Activated T-cell treated with anti-CD3 and anti-CD28 coated beads, Interleukin-2, amount 50 U/mL, for 24 hours (primary cell): ENCODE measurements around the gene MYOZ3.

ENCODE experiments used
- DNase-seq: peaks from one replicate; pipeline ENCODE4 v3.0.0-alpha.2; 2020
- H3K27ac Mint-ChIP-seq: 2 replicates; pipeline ENCODE4 v1.8.0; 2020; ENCODE audit warnings: mild to moderate bottlenecking, mixed read lengths
- H3K27me3 Mint-ChIP-seq: 2 replicates; pipeline ENCODE4 v1.8.0; 2020; ENCODE audit warnings: mixed read lengths
- H3K36me3 Mint-ChIP-seq: 2 replicates; pipeline ENCODE4 v1.8.0; 2020; ENCODE audit warnings: low read depth, mixed read lengths
- H3K4me1 Mint-ChIP-seq: 2 replicates; pipeline ENCODE4 v1.8.0; 2020; ENCODE audit warnings: low read depth, mixed read lengths
- H3K4me3 Mint-ChIP-seq: 2 replicates; pipeline ENCODE4 v1.8.0; 2020; ENCODE audit warnings: mild to moderate bottlenecking, moderate library complexity, mixed read lengths
- H3K9me3 Mint-ChIP-seq: 2 replicates; pipeline ENCODE4 v1.8.0; 2020; ENCODE audit warnings: mixed read lengths

MYOZ3 gene, protein sequence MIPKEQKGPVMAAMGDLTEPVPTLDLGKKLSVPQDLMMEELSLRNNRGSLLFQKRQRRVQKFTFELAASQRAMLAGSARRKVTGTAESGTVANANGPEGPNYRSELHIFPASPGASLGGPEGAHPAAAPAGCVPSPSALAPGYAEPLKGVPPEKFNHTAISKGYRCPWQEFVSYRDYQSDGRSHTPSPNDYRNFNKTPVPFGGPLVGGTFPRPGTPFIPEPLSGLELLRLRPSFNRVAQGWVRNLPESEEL

DNA sequence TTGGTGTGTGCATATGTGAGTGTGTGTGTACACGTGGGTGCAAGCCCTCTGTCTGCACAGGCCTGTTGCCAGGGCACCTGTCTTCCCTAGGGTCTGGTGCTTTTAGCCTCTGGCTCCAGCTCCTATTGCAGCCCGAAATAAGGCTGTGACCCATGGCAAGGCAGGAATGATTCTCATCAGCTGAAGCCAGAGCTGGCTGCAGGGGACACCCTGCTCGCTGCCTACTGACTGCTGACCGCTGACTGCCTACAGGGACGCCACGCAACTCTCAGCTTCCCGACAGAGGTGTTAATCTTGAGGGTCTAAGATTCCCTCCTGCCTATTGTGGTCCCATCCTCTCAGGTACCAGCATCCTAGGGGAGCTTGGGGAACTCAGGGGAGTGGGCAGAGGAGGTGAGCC, at the start of gene MYOZ3:
MYOZ3 (plus strand) TSS at position 166 of the 400 bp plus-strand sequence. CDS start 1,691 bp downstream, outside the sequence.
- peaks cover 3% of the 10 kb centered on the region for H3K4me1 Mint-ChIP-seq
- H3K36me3 Mint-ChIP-seq, result no peaks in the 10 kb centered on the region
- peaks cover 7% of the 10 kb centered on the region for H3K27me3 Mint-ChIP-seq
- DNase-seq, result no peak
- H3K4me3 Mint-ChIP-seq, result no peak within 1 kb of the TSS
- H3K9me3 Mint-ChIP-seq, result no peaks in the 10 kb centered on the region
- H3K27ac Mint-ChIP-seq, result no peak within 1 kb of the TSS

GRCh38 chr5:150612405-150612804, 48.6 kb upstream of the MYOZ3 start:
- Mint-ChIP-seq H3K9me3 (no peaks in the 10 kb centered on the region), H3K36me3 (no peaks in the 10 kb centered on the region), H3K4me3 (no peak overlapping the region), H3K27me3 (peaks cover 7% of the 10 kb centered on the region), H3K4me1 (peaks cover 6% of the 10 kb centered on the region), H3K27ac (no peak overlapping the region)
- DNase-seq, result no peak

- Mint-ChIP-seq H3K4me3 (no peak overlapping the region), H3K9me3 (no peaks in the 10 kb centered on the region), H3K36me3 (no peaks in the 10 kb centered on the region), H3K27me3 (peaks cover 7% of the 10 kb centered on the region), H3K4me1 (peaks cover 6% of the 10 kb centered on the region), H3K27ac (no peak overlapping the region)
- DNase-seq, result no peak
These were observed 48.0 kb upstream of the MYOZ3 start for GRCh38 chr5:150612905-150613670.

DNA sequence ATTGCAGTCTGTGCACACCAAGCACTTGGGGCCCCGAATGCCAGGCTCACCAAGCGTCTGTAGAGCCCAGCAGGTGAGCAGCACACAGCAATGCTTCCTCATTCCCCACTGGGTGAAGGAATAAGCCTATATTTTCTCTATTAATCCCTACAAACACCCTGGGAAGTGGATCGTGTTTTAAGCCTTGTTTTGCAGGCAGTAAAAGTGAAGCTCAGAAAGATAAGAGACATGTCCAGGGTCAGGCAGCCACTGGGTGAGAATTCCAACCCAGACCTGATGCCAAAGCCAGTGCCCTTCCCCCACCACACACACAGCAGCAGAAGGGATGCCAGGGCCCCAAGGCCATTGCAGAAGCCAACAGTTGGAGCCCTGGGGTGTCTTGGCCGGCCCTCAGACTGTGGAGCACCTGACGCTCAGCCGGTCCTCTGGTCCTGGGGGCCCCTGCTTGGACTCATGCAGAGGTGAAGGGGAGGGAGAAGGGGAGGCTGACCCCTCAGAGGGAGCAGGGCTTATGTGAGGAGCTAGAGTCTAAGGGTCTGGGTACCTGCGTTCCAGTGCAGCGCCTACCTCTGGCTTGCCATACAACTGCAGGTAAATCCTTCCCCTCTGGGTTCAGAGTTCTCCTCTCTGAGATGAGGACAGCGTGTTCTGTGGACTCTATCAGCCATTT, 46.9 kb upstream of the MYOZ3 start:
- Mint-ChIP-seq H3K9me3 (no peaks in the 10 kb centered on the region), H3K36me3 (no peaks in the 10 kb centered on the region), H3K27me3 (peaks cover 7% of the 10 kb centered on the region), H3K4me3 (no peak overlapping the region), H3K4me1 (peaks cover 6% of the 10 kb centered on the region), H3K27ac (no peak overlapping the region)
- DNase-seq, result no peak

DNA sequence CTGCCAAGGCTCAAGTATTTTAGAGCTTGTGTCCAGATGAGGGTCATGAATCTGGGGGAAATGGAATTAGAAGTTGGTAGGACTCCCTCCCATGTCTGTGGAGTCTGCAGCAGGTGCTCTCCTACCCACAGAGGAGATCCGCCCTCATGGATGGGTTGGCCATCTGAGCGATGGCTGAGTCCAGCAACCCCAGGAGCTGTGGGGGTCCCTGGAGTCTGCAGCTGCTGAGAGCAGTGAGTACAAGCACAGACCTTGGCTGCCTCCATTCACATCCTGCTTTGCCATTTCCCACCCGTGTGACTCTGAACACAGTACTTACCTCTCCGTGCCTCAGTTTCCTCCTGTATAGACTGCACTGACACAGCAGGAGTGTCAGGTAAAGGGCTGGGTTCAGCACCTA, 46.4 kb upstream of the MYOZ3 start:
- Mint-ChIP-seq H3K4me3 (no peak overlapping the region), H3K36me3 (no peaks in the 10 kb centered on the region), H3K27me3 (peaks cover 7% of the 10 kb centered on the region), H3K27ac (no peak overlapping the region), H3K9me3 (no peaks in the 10 kb centered on the region), H3K4me1 (peaks cover 6% of the 10 kb centered on the region)
- DNase-seq, result no peak

DNA sequence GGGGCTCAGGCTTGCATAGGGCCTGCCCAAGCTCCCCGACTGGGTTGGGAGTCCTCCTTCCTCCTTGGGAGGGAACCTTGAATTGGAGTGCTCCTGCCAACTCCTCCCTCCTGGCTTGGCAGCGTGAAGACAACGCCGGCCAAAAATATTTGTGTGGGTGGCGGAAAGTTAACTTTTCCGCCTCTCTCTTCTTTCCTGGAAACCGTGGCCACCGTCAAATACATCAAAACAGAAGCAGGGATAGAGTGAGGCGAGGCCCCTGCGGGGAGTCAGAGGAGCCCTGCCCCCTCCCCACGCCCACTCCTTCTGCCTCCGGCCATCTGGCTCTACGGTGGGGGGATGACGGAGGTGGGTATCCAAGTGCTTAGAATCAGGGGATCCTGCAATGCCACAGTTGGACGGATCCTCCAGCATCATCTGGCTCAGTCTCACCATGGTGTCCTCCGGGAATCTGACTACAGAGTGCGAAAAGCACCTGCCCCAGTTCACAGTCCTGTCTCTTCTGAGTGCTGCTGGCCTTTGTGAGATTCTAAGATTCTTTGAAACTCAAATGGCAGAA, 45.8 kb upstream of the MYOZ3 start:
- H3K9me3 Mint-ChIP-seq, result no peaks in the 10 kb centered on the region
- no peaks in the 10 kb centered on the region for H3K36me3 Mint-ChIP-seq
- H3K4me3 Mint-ChIP-seq, result no peak overlapping the region
- no peak for DNase-seq
- peaks cover 7% of the 10 kb centered on the region for H3K27me3 Mint-ChIP-seq
- H3K4me1 Mint-ChIP-seq, result peaks cover 6% of the 10 kb centered on the region
- no peak overlapping the region for H3K27ac Mint-ChIP-seq

GRCh38 chr5:150616024-150616470, 45.0 kb upstream of the MYOZ3 start:
- no peak overlapping the region for H3K27ac Mint-ChIP-seq
- no peak overlapping the region for H3K4me3 Mint-ChIP-seq
- DNase-seq, result no peak
- no peaks in the 10 kb centered on the region for H3K36me3 Mint-ChIP-seq
- peaks cover 6% of the 10 kb centered on the region for H3K4me1 Mint-ChIP-seq
- peaks cover 7% of the 10 kb centered on the region for H3K27me3 Mint-ChIP-seq
- H3K9me3 Mint-ChIP-seq, result no peaks in the 10 kb centered on the region

- H3K27me3 Mint-ChIP-seq, result peaks cover 7% of the 10 kb centered on the region
- no peak for DNase-seq
- H3K27ac Mint-ChIP-seq, result no peak overlapping the region
- H3K4me3 Mint-ChIP-seq, result no peak overlapping the region
- no peaks in the 10 kb centered on the region for H3K36me3 Mint-ChIP-seq
- H3K9me3 Mint-ChIP-seq, result no peaks in the 10 kb centered on the region
- peaks cover 6% of the 10 kb centered on the region for H3K4me1 Mint-ChIP-seq
These were observed 44.5 kb upstream of the MYOZ3 start for GRCh38 chr5:150616506-150616905.

DNA sequence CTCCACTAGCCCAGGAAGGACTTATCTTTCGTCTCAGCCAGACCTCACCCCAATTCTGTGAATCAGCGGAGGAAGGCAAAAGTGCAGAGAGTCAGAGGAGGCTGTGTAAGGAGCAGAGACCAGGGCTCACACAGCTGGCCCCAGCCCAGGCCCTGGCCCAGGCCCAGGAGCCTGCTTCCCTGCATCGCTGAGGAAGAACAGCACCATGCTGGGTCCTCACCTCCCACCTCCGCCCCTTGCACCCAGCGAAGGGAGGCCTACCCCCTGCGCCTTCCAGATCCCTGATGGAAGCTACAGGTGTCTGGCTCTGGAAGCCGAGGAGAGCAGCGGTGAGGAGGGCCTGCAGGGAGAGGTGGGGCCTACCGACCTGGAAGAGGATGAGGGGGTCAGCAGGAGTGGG, 42.9 kb upstream of the MYOZ3 start:
- H3K27ac Mint-ChIP-seq, result no peak overlapping the region
- H3K4me1 Mint-ChIP-seq, result peaks cover 15% of the 10 kb centered on the region
- no peaks in the 10 kb centered on the region for H3K36me3 Mint-ChIP-seq
- DNase-seq, result no peak
- no peaks in the 10 kb centered on the region for H3K9me3 Mint-ChIP-seq
- no peak overlapping the region for H3K4me3 Mint-ChIP-seq
- H3K27me3 Mint-ChIP-seq, result peaks cover 7% of the 10 kb centered on the region

GRCh38 chr5:150618588-150619281, 42.3 kb upstream of the MYOZ3 start:
- no peaks in the 10 kb centered on the region for H3K9me3 Mint-ChIP-seq
- H3K27me3 Mint-ChIP-seq, result peaks cover 7% of the 10 kb centered on the region
- H3K27ac Mint-ChIP-seq, result no peak overlapping the region
- H3K36me3 Mint-ChIP-seq, result no peaks in the 10 kb centered on the region
- no peak for DNase-seq
- H3K4me1 Mint-ChIP-seq, result peaks cover 20% of the 10 kb centered on the region
- no peak overlapping the region for H3K4me3 Mint-ChIP-seq

GRCh38 chr5:150619359-150620230, 41.5 kb upstream of the MYOZ3 start:
- no peaks in the 10 kb centered on the region for H3K36me3 Mint-ChIP-seq
- DNase-seq, result no peak
- no peak overlapping the region for H3K4me3 Mint-ChIP-seq
- H3K27me3 Mint-ChIP-seq, result peaks cover 14% of the 10 kb centered on the region
- H3K4me1 Mint-ChIP-seq, result peaks cover 27% of the 10 kb centered on the region
- no peak overlapping the region for H3K27ac Mint-ChIP-seq
- H3K9me3 Mint-ChIP-seq, result no peaks in the 10 kb centered on the region

DNA sequence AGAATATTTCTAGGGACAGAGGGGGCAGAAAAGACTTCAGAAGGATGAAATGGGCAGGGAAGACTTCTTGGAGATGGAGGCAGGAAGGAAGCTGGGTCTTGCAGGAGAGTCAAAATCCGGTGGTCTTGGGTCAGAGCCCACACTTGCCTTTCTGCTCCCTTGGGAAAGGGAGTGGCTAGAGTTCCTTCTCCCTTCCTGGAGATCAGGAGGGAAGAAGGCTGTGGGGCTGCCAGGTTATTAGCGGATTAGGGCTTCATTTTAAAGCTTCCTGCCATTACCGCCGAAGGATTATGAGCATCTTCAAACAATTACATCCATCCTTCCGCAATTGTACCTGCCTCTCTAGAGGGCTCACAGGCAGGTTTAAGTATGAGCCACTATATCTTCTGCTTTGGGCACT, 39.8 kb upstream of the MYOZ3 start:
- H3K4me3 Mint-ChIP-seq, result no peak overlapping the region
- H3K27ac Mint-ChIP-seq, result no peak overlapping the region
- no peak for DNase-seq
- peaks cover 23% of the 10 kb centered on the region for H3K4me1 Mint-ChIP-seq
- no peaks in the 10 kb centered on the region for H3K36me3 Mint-ChIP-seq
- H3K9me3 Mint-ChIP-seq, result no peaks in the 10 kb centered on the region
- peaks cover 20% of the 10 kb centered on the region for H3K27me3 Mint-ChIP-seq

- H3K4me1 Mint-ChIP-seq, result peaks cover 25% of the 10 kb centered on the region
- no peak for DNase-seq
- H3K27ac Mint-ChIP-seq, result no peak overlapping the region
- H3K27me3 Mint-ChIP-seq, result peaks cover 23% of the 10 kb centered on the region
- H3K36me3 Mint-ChIP-seq, result no peaks in the 10 kb centered on the region
- no peaks in the 10 kb centered on the region for H3K9me3 Mint-ChIP-seq
- H3K4me3 Mint-ChIP-seq, result no peak overlapping the region
These were observed 38.9 kb upstream of the MYOZ3 start for GRCh38 chr5:150622157-150622556.
